ENCODE measurements around the gene NOL11.
"Not testable (repeated sequence)": the region's sequence is repeated elsewhere in the genome, so short reads cannot be mapped to it uniquely, and the experiment has no call there.

The NOL11 gene

DNA sequence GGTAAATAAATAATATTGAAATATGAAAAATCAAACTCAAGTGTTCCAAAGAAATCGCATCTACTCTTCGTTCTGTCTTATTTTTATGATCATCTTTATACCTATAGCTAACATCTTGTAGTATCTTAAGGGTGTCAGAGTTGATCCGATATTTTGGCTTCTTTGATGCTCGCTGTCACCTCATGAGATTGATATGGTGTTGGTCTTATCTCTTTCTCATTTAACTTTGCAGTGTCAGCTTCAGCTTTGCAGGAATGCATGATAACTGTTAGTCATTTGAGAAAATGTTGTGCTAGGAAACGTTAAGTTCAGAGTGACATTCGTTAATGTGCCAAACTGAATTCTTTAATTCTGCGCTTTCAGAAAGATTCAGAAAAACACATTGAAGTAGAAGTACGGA, 19.4 kb downstream of the NOL11 start:
- H3K4me3 ChIP-seq (ENCODE audit: low read depth, low read length), result no peak overlapping the region
- DNase-seq (ENCODE audit: low read depth), result no peak
- TF ChIP-seq, protein P1, sequence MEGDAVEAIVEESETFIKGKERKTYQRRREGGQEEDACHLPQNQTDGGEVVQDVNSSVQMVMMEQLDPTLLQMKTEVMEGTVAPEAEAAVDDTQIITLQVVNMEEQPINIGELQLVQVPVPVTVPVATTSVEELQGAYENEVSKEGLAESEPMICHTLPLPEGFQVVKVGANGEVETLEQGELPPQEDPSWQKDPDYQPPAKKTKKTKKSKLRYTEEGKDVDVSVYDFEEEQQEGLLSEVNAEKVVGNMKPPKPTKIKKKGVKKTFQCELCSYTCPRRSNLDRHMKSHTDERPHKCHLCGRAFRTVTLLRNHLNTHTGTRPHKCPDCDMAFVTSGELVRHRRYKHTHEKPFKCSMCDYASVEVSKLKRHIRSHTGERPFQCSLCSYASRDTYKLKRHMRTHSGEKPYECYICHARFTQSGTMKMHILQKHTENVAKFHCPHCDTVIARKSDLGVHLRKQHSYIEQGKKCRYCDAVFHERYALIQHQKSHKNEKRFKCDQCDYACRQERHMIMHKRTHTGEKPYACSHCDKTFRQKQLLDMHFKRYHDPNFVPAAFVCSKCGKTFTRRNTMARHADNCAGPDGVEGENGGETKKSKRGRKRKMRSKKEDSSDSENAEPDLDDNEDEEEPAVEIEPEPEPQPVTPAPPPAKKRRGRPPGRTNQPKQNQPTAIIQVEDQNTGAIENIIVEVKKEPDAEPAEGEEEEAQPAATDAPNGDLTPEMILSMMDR (conservative IDR thresholded peaks at IDR 0.05; ENCODE audit: low read depth, low read length), result no peak

DNA sequence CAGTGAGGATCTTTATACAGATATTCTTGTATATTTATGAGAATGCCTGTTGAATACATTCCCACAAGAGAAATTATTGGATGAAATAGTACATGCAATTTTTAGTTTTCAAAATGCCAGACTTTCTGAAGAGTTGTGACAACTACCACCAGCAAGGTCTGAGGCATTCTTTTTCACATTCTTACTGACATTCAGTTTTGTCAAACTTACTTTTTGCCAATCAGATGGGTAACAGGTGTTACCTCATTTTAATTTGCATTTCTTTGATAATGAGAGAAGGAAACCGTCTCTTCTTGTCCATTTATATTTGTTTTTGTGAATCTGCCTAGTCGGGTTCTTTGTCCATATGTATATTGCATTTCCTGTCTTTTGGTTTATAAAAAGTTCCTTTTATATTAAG, 24.3 kb downstream of the NOL11 start:
- no peak overlapping the region for H3K4me3 ChIP-seq (ENCODE audit: low read depth, low read length)
- DNase-seq (ENCODE audit: low read depth), result no peak
- TF ChIP-seq, protein P1 (conservative IDR thresholded peaks at IDR 0.05; ENCODE audit: low read depth, low read length), result no peak

DNA sequence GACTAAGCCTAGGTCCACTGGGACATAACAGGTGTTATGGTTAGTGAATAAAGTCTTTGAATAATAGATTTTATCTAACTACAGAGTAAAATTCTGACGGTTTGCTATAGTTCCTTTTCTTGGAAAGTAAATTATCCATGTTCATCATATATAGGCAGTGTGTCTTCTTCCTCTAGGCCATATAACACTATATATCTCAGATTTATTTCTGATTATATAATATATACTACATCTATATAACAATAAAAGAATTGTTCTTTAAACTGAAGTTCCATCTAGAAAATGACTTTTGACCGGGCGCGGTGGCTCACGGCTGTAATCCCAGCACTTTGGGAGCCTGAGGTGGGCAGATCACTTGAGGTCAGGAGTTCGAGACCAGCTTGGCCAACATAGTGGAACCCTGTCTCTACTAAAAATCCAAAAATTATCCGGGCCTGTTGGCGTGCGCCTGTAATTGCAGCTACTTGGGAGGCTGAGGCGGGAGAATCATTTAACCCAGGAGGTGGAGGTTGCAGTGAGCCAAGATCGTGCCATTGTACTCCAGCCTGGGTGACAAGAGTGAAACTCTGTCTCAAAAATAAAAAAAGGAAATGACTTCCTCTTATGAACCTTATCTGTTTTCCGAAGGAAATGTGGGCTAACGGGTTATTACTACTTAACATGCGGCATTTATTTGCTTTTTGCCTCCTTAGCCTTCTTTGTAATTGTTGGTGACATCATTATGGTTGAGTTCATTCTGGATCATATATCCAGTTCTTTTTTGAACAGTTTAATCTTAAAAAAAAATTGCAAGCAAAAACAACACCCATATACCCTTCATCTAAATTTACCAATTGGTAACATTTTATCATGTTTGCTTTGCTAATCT, 29.2 kb downstream of the NOL11 start:
- no peak for DNase-seq (ENCODE audit: low read depth)
- no peak overlapping the region for H3K4me3 ChIP-seq (ENCODE audit: low read depth, low read length)
- TF ChIP-seq, protein P1 (conservative IDR thresholded peaks at IDR 0.05; ENCODE audit: low read depth, low read length), result no peak

DNA sequence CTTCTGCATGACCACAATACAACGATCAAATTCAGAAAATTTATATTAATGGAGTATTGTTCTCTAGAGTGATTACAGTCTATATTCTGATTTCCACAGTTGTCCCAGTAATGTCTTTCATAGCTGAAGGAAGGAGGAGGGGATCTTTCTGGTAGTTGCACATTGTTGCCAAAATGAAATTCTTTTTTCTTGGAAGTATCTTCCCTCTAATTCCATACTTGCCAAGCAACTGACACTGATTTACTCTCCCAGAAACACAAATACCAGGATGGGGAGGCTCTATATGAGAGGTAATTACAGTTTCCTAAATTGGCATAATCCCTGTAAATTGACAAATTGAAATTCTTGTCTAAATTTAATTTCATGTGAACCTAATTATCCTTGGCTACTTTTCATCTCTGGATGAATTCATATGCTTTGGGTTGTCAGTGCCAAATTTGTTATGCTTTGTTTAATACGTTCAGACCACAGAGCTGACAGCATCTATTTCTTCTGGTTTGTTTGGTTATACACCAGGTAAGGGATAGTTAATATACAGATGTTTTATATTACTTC, 30.0 kb downstream of the NOL11 start:
- TF ChIP-seq, protein P1 (conservative IDR thresholded peaks at IDR 0.05; ENCODE audit: low read depth, low read length), result no peak
- DNase-seq (ENCODE audit: low read depth), result no peak
- no peak overlapping the region for H3K4me3 ChIP-seq (ENCODE audit: low read depth, low read length)

DNA sequence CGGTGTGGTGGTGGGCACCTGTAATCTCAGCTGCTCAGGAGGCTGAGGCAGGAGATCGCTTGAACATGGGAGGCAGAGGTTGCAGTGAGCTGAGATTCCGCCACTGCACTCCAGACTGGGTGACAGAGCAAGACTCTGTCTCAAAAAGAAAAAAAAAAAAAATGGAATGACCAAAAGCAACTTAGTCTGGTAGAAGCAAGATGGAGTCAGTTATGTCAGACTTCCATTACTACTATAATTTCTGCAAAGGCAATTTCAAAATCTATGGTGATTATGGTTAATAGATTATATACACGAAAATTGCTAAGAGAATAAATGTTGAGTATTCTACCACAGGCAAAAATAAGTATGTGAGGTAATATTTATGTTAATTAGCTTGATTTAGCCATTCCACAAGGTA, 32.3 kb downstream of the NOL11 start:
- H3K4me3 ChIP-seq (ENCODE audit: low read depth, low read length), result no peak overlapping the region
- TF ChIP-seq, protein P1 (conservative IDR thresholded peaks at IDR 0.05; ENCODE audit: low read depth, low read length), result no peak
- no peak for DNase-seq (ENCODE audit: low read depth)

DNA sequence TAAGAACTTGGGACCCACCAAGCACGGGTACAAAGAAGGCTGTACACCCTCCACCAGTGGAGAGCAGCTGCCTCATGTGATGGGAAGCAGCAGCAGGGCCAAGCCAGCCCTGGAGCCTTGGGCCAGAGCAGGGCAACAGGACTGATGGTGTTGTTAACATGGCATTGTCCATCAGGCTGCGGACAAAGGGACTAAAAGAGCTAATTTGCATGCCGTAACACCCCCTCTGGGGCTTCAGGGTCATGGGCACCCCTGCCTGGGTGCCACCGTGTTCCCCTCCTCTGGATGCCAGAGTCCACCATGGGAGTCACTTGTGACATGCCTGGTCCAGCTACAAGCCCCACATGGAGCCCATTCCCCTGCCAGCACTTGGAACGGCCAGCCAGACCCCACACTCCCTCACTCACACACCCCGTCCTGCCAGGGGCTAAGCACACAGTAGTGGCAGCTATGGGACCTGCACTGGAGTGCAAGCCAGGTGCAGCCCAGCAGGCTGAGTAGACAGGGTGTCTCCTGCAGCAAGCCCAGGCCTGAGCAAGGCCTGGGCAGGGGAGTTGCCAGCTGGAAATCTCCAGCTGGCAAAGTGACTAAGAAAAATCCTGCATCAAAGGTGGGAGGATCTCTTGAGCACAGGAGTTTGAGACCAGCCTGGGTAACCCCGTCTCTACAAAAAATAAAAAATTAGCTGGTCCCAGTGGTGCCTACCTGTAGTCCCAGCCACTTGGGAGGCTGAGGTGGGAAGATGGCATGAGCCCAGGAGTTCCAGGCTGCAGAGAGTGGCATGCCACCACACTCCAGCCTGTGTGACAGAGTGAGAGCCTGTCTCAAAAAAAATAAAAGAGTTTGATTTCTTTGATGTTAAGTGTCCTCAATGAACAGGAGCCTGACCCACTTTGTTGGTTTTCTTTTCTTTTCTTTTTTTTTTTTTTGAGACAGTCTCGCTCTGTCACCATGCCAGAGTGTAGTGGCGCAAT, 33.7 kb downstream of the NOL11 start:
- no peak overlapping the region for H3K4me3 ChIP-seq (ENCODE audit: low read depth, low read length)
- no peak for DNase-seq (ENCODE audit: low read depth)
- TF ChIP-seq, protein P1 (conservative IDR thresholded peaks at IDR 0.05; ENCODE audit: low read depth, low read length), result no peak

DNA sequence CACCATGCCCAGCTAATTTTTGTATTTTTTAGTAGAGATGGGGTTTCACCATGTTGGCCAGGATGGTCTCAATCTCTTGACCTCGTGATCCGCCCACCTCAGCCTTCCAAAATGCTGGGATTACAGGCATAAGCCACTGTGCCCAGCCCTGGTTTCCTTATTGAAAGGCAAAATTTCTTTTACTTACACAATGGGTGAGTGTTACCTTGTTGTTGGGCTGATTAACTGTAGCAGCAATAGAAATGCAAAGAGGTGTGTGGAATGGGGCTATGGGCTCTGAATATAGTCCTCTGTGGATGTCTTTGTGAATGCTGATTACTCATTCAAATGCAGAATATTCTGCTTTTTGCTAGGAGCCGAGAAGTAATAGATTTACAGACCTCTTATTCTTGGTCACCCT, 34.4 kb downstream of the NOL11 start:
- not testable (repeated sequence) for H3K4me3 ChIP-seq (ENCODE audit: low read depth, low read length); DNase-seq (ENCODE audit: low read depth)
